Measurements from ENCODE around the gene SLC25A25.
A peak's percentile ranks its signal among the peaks of the same experiment; 100 is the strongest.

Gene SLC25A25

DNA sequence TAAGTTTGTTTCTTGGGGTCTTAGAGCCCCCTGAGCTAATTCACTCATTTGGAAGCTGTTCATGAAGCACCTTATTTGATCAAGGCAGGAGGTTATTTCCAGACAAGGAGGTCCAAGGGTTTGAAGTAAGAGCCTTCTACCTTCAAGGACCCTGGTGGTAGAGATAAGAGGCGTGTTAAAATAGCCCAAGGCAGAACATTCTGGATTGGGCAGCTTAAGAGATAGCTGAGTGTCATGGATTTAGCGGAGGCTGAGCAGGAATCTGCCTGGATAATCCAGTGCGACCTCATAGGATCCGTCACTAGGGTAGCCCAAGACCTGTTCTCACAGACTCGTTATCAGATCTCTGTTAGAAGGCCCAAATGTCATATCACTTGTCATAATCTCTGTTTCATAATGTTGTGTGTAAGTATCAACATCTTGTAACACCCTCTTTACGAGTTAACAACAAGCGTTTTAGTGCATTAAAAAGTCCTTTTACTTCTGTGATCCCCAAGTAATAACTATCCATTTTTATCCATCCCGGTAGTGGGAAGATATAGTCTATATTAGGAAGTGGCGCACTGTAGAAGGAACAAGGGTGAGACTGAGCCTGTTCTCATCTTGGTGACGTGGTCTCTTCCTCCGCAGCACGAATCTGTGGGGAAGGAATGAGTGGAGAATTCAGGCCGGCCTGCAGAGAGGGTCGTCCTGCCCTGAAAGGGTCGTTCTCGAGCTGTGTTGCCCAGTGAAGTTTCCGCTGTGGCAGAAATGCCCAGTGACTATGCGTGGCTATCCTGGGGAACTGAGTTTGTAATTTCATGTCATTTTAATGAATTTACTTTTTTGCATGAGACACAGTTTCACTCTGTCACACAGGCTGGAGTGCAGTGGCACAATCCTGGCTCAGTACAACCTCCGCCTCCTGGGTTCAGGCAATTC lies 28.8 kb downstream of the SLC25A25 start:
- no peak for DNase-seq (ENCODE audit: low read depth in 2 of 2)

DNA sequence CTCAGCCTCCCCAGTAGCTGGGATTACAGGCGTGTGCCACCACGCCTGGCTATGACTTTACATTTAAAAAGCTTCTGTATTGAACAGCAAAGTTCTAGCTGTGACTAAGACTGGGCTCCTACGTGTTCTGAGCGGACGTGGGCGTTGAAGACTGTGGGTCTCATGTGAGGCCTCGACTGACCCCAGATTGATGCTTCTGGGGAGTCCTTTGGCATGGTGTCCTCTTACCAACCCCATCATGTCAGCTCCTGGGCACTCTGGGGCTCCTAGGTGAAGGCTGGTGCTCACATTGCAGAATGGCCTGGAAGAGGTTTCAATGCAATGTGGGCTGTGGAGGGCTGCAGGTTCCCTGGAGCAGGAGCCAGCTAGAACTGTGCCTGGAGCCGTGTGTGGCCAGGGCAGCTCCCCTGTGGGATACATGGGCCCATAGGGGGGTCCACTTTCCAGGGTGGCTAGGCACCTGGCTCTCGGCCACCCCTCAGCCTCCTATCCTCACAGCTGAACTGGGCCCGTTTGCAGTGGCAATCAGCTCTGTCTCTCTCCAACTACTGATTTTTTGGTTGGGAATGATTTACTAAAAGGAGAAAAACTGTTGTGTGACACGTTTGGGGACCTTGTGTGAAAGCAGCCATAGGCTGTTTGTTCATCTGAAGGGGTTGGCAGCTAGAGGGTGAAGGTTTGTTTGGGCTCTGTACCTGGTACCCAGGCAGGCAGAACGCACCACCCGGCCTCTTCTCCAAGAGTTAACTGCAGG lies 29.7 kb downstream of the SLC25A25 start:
- no peak for DNase-seq (ENCODE audit: low read depth in 2 of 2)

DNA sequence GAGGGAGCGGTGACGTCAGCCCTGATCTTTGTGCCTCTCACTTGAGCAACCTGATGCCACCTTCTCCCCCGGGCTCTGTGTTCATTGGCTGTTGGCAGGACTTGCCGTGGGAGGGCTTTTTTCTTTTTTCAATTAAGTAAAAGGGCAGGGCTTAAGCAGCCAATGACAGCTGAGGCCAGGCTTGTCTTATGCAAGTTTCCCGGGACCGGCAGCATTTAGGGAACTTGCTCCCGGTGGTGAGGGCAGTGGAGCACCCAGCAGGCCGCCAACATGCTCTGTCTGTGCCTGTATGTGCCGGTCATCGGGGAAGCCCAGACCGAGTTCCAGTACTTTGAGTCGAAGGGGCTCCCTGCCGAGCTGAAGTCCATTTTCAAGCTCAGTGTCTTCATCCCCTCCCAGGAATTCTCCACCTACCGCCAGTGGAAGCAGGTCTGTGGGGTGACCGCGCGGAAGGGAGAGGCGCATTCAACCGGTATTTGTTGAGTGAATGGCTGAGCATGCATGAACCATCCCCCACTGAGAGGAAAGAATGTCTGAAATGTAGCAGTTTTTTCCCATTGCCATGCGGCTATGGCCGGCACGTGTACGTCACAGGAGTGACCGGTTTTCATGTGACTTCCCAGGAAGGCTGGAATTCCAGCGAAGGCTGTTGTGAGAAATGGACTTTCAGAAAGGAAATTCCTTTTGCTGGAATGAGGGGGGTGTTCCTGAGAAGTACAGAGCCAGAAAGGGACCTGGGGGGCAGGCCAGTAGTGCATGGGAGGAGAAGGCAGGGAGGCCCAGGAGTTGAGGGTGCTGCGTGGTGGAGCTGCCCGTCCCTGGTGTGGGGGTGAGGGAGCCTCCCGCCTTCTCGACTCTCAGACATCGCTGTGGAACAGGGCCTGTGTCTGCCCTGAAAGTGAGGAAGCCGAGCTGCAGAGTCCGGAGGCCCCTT lies 30.5 kb downstream of the SLC25A25 start:
- DNase-seq (ENCODE audit: low read depth in 2 of 2), result peak; percentile 59 to 65

DNA sequence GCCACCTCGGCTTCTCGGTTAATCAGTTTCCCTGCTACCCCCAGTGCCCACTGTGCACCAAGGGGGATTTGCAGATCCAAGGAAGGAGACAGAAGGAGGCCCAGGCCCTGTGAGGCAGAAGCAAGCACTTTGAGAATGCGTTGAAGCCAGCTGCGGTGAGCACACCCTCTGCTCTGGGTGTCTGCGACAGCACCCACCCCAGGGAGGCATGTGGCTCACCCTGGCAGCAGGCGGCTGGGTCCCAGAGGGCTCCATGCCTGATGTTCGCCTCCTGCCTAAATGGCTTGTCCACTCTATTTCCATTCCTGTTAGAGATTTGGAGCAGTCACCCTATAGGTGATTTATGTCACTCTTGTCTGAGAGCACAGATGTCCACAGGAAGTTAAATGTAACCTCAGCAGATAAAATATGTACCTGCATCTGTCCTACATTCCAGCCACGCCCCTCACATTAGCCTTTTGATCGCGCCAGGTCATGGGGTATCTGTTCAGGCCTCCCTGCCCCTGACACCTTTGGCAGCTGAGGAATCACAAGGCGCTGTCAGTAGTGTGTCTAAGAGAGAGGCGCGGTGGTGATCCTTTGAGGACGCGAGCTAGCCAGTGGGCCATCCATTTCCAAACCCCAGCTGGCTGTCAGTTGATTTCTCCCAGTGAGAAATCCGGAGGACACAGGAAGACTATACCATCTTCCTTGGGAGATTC lies 31.3 kb downstream of the SLC25A25 start:
- no peak for DNase-seq (ENCODE audit: low read depth in 2 of 2)

DNA sequence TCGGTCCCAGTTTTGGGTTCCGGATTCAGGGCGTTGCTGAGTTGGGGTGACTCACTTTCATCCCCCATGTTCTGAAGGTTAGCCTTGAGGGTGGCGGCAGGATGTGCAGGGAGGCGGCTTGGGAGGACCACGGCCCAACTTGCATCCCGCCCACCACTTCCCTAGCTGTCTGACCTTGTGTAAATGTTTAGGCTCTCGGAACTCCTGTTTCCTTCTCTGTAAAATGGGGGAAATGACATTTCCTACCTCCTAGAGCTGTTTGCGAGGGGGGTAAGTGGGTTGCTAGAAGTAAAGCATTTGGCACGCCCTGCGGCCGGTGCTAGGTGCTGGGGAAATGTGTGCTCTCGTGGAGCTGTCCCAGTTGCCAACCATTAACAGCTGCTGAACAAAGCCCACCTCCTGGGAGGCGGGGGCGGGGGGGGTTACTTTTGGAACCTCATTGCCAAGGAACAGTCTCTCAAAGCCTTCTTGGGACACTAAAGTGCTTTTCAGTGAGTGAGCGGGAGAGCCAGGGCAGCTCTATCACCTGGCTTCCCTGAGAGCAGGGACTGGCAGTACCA lies 32.0 kb downstream of the SLC25A25 start:
- no peak for DNase-seq (ENCODE audit: low read depth in 2 of 2)

DNA sequence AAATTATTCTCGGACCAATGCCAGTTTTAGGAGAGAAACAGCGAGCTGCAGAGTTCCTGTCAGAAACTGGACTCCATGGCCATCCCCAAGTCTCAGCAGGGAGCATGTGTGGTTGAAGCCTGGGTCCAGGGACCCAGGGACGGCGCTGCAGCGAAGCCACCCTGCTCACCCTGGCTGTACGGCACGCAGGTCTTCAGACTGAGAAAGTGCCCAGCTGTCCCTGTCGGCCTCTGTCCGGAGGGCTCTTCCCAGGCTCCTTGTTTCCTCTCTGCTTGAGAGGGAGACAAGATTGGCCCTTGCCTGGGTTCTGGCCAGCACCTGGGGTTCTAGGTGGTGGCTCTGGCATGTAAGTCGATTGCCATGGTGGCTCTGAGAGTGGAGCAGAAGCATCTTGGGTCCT lies 32.5 kb downstream of the SLC25A25 start:
- DNase-seq (ENCODE audit: low read depth in 2 of 2), result no peak

DNA sequence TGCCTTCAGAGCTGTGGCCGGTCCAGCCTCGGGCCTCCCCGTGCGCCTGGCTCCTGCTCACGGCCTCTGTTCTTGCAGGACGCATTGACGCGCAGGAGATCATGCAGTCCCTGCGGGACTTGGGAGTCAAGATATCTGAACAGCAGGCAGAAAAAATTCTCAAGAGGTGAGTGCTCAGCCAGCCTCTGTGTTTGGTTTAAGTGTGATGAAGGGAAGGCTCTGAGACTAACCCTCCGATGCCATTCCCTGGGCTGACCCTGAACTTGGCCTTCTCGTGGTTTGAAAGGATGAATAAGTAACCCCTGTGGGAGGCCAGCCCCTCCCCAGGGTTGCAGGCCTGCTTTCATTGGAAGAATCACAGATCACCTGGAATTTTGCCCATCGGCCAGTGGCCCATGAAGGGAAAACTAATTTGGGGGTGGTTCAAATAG lies 33.2 kb downstream of the SLC25A25 start:
- no peak for DNase-seq (ENCODE audit: low read depth in 2 of 2)

DNA sequence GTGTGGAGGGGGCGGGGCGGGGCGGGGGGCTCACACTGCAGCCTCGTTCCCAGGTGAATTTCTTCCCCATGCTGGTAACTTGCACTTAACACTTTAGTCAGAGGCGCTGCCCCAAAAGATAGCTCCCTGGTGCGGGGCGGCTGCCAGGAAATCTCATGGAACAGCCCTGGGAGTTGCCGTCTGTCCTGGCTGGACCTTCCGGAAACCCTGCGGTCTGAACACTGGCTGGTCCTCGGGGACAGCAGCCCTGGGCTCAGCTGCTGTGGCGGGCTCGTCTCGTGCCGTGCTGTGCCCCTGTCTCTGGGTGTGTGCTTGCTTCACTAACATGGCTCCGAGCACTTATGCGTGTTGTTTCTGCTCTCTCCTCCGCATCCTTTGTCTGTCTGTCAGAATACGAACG lies 33.7 kb downstream of the SLC25A25 start:
- no peak for DNase-seq (ENCODE audit: low read depth in 2 of 2)

DNA sequence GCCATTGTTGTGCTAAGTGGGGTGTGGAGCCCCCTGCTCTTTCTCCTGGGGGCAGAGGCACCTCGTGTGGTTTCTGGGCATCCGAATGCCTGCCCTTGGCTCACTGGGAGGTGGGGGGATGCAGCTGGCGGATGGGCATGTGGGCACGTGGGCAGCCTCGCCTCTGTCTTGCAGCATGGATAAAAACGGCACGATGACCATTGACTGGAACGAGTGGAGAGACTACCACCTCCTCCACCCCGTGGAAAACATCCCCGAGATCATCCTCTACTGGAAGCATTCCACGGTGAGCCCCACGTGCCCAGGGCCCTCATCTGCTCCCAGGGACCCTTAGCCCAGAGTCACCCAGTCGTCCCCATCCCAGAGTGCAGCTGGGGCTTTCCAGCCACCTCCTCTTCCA lies 34.2 kb downstream of the SLC25A25 start:
- no peak for DNase-seq (ENCODE audit: low read depth in 2 of 2)

DNA sequence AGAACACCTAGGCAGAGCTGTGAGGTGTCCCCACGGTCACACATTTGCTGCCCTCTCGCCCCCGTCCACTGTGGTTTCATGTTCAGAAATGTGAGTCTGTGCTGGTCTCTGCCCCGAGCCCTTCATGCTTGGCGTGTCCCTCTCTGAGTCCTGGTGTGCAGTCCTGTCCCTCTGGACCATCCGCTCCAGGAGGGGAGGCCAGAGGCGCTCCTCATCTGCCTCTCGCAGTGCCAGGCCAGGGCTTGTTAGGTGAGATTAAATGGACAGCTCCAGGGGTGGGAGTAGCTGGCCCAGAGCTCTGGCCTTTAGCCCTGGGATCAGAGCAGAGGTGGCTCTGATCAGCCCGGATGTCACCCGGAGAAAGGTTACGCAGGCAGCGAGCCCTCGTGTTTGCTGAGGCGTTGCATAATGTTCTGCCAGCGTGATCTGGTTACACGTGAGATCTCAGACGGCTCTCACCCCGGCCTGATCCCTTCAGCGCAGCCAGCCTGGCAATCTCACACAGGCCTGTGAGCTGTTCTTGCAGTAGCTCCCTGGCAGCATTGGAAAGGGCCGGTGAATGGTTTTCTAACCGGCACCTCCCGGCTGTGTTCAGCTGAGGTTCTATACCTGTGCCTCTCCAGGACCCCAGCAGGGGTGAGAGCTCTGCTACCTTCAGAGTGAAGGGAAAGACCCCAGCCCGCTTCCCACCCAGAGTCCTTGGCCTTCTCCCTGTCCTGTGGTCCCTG lies 35.0 kb downstream of the SLC25A25 start:
- DNase-seq (ENCODE audit: low read depth in 2 of 2), result no peak

DNA sequence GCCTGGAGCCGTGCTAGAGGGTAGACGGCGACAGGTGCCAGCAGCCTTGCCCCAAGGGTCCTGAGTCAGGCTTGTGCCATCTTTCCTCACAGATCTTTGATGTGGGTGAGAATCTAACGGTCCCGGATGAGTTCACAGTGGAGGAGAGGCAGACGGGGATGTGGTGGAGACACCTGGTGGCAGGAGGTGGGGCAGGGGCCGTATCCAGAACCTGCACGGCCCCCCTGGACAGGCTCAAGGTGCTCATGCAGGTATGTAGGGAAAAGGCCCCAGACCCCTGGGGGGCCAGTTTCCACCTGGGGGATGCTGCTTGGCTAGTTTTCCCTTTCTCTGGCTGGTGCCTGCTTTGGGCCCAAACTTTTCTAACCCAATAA lies 35.5 kb downstream of the SLC25A25 start:
- peak in 1 of 2 donors; percentile 29 for DNase-seq (ENCODE audit: low read depth in 2 of 2)

DNA sequence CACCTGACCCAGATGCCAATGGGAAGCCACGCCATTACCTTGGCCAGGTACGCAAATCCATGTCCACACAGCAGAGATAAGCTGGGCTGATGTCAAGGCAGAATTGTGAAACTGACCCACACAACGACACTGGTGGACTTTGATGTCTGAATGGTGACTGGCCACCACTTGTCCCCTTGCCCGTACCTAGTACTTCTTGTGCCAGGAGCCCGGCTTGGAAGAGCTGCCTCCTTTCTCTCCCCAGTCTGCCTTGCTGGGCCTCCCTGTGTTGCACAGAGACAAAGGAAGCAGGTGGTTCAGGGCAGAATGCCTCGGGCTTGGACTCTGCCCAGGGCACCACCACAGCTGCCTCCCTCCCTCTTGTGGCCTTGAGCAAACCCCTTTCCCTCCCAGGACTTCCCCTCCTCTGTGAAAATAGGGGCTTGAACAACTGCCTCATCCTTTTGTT lies 36.2 kb downstream of the SLC25A25 start:
- DNase-seq (ENCODE audit: low read depth in 2 of 2), result no peak

DNA sequence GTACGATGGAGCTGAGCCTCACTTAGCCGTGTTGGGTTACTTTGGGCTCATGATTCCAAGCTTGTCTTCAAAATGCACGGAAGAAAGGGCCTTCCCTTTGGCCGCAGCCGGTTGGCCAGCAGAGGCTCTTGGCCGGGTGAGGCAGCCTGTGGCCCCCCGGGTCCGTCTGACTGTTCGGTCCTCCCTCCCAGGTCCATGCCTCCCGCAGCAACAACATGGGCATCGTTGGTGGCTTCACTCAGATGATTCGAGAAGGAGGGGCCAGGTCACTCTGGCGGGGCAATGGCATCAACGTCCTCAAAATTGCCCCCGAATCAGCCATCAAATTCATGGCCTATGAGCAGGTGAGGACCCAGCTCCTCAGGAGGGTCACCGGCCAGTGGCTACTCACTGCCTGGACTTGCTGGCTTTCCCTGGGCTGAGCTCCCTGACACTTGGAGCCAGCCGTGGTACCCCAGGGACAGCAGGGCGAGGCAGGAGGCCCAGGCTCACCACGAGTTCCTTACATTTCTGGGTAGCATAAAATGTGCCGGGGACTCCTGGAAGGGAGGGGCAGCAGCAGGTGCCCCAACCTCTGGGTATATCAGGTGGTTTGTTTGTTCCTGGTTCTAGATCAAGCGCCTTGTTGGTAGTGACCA lies 37.6 kb downstream of the SLC25A25 start:
- no peak for DNase-seq (ENCODE audit: low read depth in 2 of 2)

DNA sequence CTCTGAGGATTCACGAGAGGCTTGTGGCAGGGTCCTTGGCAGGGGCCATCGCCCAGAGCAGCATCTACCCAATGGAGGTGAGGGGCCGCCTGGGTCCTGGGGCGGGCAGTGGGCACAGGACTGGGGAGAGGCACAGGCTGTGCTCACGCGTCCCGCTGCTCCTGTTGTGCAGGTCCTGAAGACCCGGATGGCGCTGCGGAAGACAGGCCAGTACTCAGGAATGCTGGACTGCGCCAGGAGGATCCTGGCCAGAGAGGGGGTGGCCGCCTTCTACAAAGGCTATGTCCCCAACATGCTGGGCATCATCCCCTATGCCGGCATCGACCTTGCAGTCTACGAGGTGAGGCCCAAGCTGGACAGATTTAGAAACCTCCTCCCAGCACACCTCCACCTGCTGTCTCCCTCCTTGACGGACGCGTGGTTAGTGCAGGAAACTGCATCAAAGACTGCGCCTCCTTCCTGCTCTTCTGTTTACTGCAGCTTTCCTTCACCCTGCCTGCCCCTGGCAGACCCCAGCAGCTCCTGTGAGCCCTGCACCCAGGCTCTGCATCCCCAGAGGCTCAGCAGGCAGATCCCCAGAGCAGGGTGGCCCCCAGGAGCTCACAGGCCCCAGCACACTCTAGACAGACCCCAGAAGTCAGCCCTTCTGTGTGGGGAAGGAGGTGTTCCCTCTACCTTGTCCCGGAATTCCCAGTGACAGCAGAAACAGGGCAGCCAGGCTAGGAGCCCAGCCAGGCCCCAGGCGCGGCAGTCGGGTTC lies 38.3 kb downstream of the SLC25A25 start:
- no peak for DNase-seq (ENCODE audit: low read depth in 2 of 2)

DNA sequence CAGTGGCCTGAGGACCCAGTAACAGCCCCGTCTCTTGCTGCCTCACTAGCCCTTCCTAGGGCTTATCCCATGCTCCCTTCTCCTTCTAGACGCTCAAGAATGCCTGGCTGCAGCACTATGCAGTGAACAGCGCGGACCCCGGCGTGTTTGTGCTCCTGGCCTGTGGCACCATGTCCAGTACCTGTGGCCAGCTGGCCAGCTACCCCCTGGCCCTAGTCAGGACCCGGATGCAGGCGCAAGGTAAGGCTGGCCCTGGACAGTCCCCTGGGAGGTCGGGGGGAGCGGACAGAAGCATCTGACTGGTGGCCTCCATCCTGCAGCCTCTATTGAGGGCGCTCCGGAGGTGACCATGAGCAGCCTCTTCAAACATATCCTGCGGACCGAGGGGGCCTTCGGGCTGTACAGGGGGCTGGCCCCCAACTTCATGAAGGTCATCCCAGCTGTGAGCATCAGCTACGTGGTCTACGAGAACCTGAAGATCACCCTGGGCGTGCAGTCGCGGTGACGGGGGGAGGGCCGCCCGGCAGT lies 39.0 kb downstream of the SLC25A25 start:
- DNase-seq (ENCODE audit: low read depth in 2 of 2), result no peak

DNA sequence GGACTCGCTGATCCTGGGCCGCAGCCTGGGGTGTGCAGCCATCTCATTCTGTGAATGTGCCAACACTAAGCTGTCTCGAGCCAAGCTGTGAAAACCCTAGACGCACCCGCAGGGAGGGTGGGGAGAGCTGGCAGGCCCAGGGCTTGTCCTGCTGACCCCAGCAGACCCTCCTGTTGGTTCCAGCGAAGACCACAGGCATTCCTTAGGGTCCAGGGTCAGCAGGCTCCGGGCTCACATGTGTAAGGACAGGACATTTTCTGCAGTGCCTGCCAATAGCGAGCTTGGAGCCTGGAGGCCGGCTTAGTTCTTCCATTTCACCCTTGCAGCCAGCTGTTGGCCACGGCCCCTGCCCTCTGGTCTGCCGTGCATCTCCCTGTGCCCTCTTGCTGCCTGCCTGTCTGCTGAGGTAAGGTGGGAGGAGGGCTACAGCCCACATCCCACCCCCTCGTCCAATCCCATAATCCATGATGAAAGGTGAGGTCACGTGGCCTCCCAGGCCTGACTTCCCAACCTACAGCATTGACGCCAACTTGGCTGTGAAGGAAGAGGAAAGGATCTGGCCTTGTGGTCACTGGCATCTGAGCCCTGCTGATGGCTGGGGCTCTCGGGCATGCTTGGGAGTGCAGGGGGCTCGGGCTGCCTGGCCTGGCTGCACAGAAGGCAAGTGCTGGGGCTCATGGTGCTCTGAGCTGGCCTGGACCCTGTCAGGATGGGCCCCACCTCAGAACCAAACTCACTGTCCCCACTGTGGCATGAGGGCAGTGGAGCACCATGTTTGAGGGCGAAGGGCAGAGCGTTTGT lies 39.6 kb downstream of the SLC25A25 start:
- DNase-seq (ENCODE audit: low read depth in 2 of 2), result no peak

DNA sequence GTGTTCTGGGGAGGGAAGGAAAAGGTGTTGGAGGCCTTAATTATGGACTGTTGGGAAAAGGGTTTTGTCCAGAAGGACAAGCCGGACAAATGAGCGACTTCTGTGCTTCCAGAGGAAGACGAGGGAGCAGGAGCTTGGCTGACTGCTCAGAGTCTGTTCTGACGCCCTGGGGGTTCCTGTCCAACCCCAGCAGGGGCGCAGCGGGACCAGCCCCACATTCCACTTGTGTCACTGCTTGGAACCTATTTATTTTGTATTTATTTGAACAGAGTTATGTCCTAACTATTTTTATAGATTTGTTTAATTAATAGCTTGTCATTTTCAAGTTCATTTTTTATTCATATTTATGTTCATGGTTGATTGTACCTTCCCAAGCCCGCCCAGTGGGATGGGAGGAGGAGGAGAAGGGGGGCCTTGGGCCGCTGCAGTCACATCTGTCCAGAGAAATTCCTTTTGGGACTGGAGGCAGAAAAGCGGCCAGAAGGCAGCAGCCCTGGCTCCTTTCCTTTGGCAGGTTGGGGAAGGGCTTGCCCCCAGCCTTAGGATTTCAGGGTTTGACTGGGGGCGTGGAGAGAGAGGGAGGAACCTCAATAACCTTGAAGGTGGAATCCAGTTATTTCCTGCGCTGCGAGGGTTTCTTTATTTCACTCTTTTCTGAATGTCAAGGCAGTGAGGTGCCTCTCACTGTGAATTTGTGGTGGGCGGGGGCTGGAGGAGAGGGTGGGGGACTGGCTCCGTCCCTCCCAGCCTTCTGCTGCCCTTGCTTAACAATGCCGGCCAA lies 40.4 kb downstream of the SLC25A25 start:
- no peak for DNase-seq (ENCODE audit: low read depth in 2 of 2)
